ENCODE measurements around the gene PNLIPRP3. TPM values are rescaled to one million over a fixed set of nuclear protein-coding genes. Genes with fewer than 3 reads are reported as not detected.

PNLIPRP3 gene
- 51.1 and 103 TPM in 2 replicates for total RNA-seq

DNA sequence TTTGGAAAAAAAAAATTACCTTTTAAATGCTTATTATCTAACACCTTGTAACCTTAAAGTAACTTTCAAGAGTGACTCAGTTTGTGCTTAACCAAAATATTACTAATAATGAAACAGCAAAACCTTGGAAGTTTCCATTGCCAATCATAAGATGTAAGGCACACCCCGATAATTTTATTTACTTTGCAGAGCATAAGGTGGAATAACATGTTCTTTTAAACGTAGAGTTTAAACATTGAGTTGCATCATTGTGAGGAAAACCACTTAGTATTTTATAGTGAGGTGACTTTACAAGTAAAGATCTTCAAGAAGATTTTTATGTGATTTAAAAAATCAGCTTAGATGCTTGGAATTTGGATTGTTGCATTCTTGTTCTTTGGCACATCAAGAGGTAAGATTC lies at the start of gene PNLIPRP3:
Gene PNLIPRP3, plus strand, starts transcription at position 177 of the 400 bp plus-strand sequence. Its CDS starts 166 bp downstream, at position 343.

Other genes with a start within 250 kb of the PNLIPRP3 start
- gene GFRA1, start 154.6 kb upstream of the PNLIPRP3 start, total RNA-seq: not detected in 2 replicates
- gene CCDC172, start 103.4 kb upstream of the PNLIPRP3 start, total RNA-seq: not detected in 2 replicates
- not detected in 2 replicates for gene PNLIP, start 118.1 kb downstream of the PNLIPRP3 start, total RNA-seq
- gene PNLIPRP1, start 163.1 kb downstream of the PNLIPRP3 start, total RNA-seq: not detected in 2 replicates
- gene PNLIPRP2, start 193.1 kb downstream of the PNLIPRP3 start, total RNA-seq: not detected in 2 replicates

All from hair follicular keratinocyte (primary cell).